Germinal center (tissue), 1 donor: ENCODE data around the gene SSTR5.
"Not testable (repeated sequence)": the region's sequence is repeated elsewhere in the genome, so short reads cannot be mapped to it uniquely, and the experiment has no call there.

ENCODE experiments used
- DNase-seq: peaks from one replicate; pipeline ENCODE4 v3.0.0; 2012; ENCODE audit warnings: mixed read lengths, low spot score

Gene SSTR5

GRCh38 chr16:1072526-1073261 is at the start of gene SSTR5:
TSS of gene SSTR5 (plus strand) at chr16:1072747. CDS start at chr16:1078869, 6,122 bp downstream.
- DNase-seq: no peak

- DNase-seq: no peak
Measured at GRCh38 chr16:1024138-1024537, 48.4 kb upstream of the SSTR5 start.

- DNase-seq: not testable (repeated sequence)
Measured at GRCh38 chr16:1025183-1025809, 47.3 kb upstream of the SSTR5 start.

GRCh38 chr16:1026057-1026783 is 46.3 kb upstream of the SSTR5 start:
- no peak for DNase-seq

GRCh38 chr16:1026784-1027500 is 45.6 kb upstream of the SSTR5 start:
- DNase-seq: no peak

GRCh38 chr16:1027501-1027815 is 45.1 kb upstream of the SSTR5 start:
- no peak for DNase-seq

GRCh38 chr16:1028056-1028455 is 44.5 kb upstream of the SSTR5 start:
- no peak for DNase-seq

- no peak for DNase-seq
Measured at GRCh38 chr16:1028524-1029258, 43.9 kb upstream of the SSTR5 start.

- DNase-seq: no peak
Measured at GRCh38 chr16:1029259-1029545, 43.3 kb upstream of the SSTR5 start.

- no peak for DNase-seq
Measured at GRCh38 chr16:1030473-1030901, 42.1 kb upstream of the SSTR5 start.

GRCh38 chr16:1031666-1032065 is 40.9 kb upstream of the SSTR5 start:
- DNase-seq: no peak

- no peak for DNase-seq
Measured at GRCh38 chr16:1032607-1033006, 39.9 kb upstream of the SSTR5 start.

GRCh38 chr16:1033128-1033679 is 39.3 kb upstream of the SSTR5 start:
- no peak for DNase-seq

GRCh38 chr16:1034230-1035065 is 38.1 kb upstream of the SSTR5 start:
- no peak for DNase-seq

- DNase-seq: no peak
Measured at GRCh38 chr16:1035066-1035415, 37.5 kb upstream of the SSTR5 start.

- DNase-seq: no peak
Measured at GRCh38 chr16:1036166-1036565, 36.4 kb upstream of the SSTR5 start.

GRCh38 chr16:1036726-1037393 is 35.7 kb upstream of the SSTR5 start:
- DNase-seq: no peak

GRCh38 chr16:1037394-1038257 is 34.9 kb upstream of the SSTR5 start:
- no peak for DNase-seq

- DNase-seq: no peak
Measured at GRCh38 chr16:1038932-1039331, 33.6 kb upstream of the SSTR5 start.
